HepG2 (cell line): ENCODE data around the gene RNH1. TPM values are rescaled to one million over a fixed set of nuclear protein-coding genes. Genes with fewer than 3 reads are reported as not detected.

Experiments used
- AKAP8 ChIP-seq: sonication (generic); formaldehyde crosslinking; IDR thresholded peaks from 2 replicates; pipeline ENCODE4 v1.5.1; 2020; ENCODE audit warnings: mild to moderate bottlenecking, missing genetic modification reagents
- ARHGAP35 ChIP-seq: sonication (generic); formaldehyde crosslinking; IDR thresholded peaks from 2 replicates; pipeline ENCODE4 v1.9.0; 2022; ENCODE audit warnings: mild to moderate bottlenecking, inconsistent platforms, moderate library complexity, missing genetic modification reagents, borderline replicate concordance
- DNMT1 ChIP-seq: sonication (generic); formaldehyde crosslinking; IDR thresholded peaks from 2 replicates; pipeline ENCODE4 v1.5.1; 2020; ENCODE audit warnings: mild to moderate bottlenecking, missing genetic modification reagents
- FOXJ3 ChIP-seq: sonication (generic); formaldehyde crosslinking; IDR thresholded peaks from 2 replicates; pipeline ENCODE4 v1.4.0; 2020; ENCODE audit warnings: missing genetic modification reagents, mild to moderate bottlenecking, borderline replicate concordance
- FOXM1 ChIP-seq: sonication (generic); formaldehyde crosslinking; IDR thresholded peaks from 2 replicates; pipeline ENCODE4 v1.5.0; 2020; ENCODE audit warnings: missing genetic modification reagents
- GABPB1 ChIP-seq: IDR thresholded peaks from 2 replicates; pipeline ENCODE4 v1.6.1; 2016; ENCODE audit warnings: mild to moderate bottlenecking, missing genetic modification reagents, moderate library complexity, missing compliant biosample characterization
- GFI1 ChIP-seq: sonication (generic); formaldehyde crosslinking; IDR thresholded peaks from 2 replicates; pipeline ENCODE4 v1.5.0; 2020; ENCODE audit warnings: missing genetic modification reagents, mild to moderate bottlenecking, borderline replicate concordance
- HHEX ChIP-seq: IDR thresholded peaks from 2 replicates; pipeline ENCODE4 v1.6.1; 2016; ENCODE audit warnings: control low read depth
- HMGA1 ChIP-seq: sonication (generic); formaldehyde crosslinking; conservative IDR thresholded peaks from 2 replicates; pipeline ENCODE4 v1.4.0; 2020; ENCODE audit warnings: missing genetic modification reagents
- KAT8 ChIP-seq: IDR thresholded peaks from 2 replicates; pipeline ENCODE4 v1.6.1; 2016; ENCODE audit warnings: missing genetic modification reagents, missing compliant biosample characterization
- KLF12 ChIP-seq: sonication (generic); formaldehyde crosslinking; IDR thresholded peaks from 2 replicates; pipeline ENCODE4 v1.4.0; 2020; ENCODE audit warnings: missing genetic modification reagents, borderline replicate concordance
- MEF2D ChIP-seq: sonication (generic); formaldehyde crosslinking; IDR thresholded peaks from 2 replicates; pipeline ENCODE4 v1.5.1; 2020; ENCODE audit warnings: mild to moderate bottlenecking, missing genetic modification reagents
- NFE2L1 ChIP-seq: sonication (generic); formaldehyde crosslinking; IDR thresholded peaks from 2 replicates; pipeline ENCODE4 v1.4.0; 2020; ENCODE audit warnings: missing genetic modification reagents, mild to moderate bottlenecking, borderline replicate concordance
- NFYC ChIP-seq: IDR thresholded peaks from 2 replicates; pipeline ENCODE4 v1.6.1; 2016; ENCODE audit warnings: missing genetic modification reagents, missing compliant biosample characterization
- SAP130 ChIP-seq: IDR thresholded peaks from 2 replicates; pipeline ENCODE4 v1.6.1; 2016; ENCODE audit warnings: low read depth
- TEAD2 ChIP-seq: sonication (generic); formaldehyde crosslinking; IDR thresholded peaks from 2 replicates; pipeline ENCODE4 v1.9.0; 2021; ENCODE audit warnings: missing genetic modification reagents
- ZBTB21 ChIP-seq: sonication (generic); formaldehyde crosslinking; IDR thresholded peaks from 2 replicates; pipeline ENCODE4 v1.4.0; 2020; ENCODE audit warnings: missing genetic modification reagents
- ZFP36 ChIP-seq: fragments of 150-350 bp; IDR thresholded peaks from 2 replicates; pipeline ENCODE4 v1.6.1; 2018; ENCODE audit warnings: borderline replicate concordance, low read length, low read depth; ENCODE audit not compliant: partially characterized antibody
- ZNF432 ChIP-seq: sonication (generic); formaldehyde crosslinking; IDR thresholded peaks from 2 replicates; pipeline ENCODE4 v1.5.0; 2020; ENCODE audit warnings: missing genetic modification reagents, mild to moderate bottlenecking, borderline replicate concordance
- ZNF558 ChIP-seq: sonication (generic); formaldehyde crosslinking; IDR thresholded peaks from 2 replicates; pipeline ENCODE4 v1.9.0; 2022; ENCODE audit warnings: mild to moderate bottlenecking, missing genetic modification reagents, borderline replicate concordance
- ZNF589 ChIP-seq: sonication (generic); formaldehyde crosslinking; conservative IDR thresholded peaks from 2 replicates; pipeline ENCODE4 v1.8.0; 2022; ENCODE audit warnings: mild to moderate bottlenecking, moderate library complexity, missing genetic modification reagents
- polyA plus RNA-seq, 8 experiments: library from polyadenylated mRNA; depleted of rRNA in 3 of 8; stranded (reverse) in 7 of 8; unstranded in 1 of 8; fragments of >200 nt; fragmentation: Illumina TruSeq in 4 of 8; extraction: Trizol in 4 of 8; gene quantifications; 2 replicates each; pipeline versions ENCODE4 v1.2.1 to v1.2.3, GENCODE V29; 2011 to 2016; ENCODE audit warnings: low read depth in 4 of 8, missing spikeins in 1 of 8, mixed read lengths in 1 of 8; ENCODE audit not compliant: insufficient read depth in 1 of 8
- total RNA-seq, 5 experiments: library from RNA; depleted of rRNA; stranded (reverse); fragments of >200 nt; fragmentation: Illumina TruSeq; extraction: Trizol; gene quantifications; 2 replicates each; pipeline ENCODE4 v1.2.3, GENCODE V29; 2016; ENCODE audit warnings: low read depth in 1 of 5
- TF ChIP-seq, protein P1 (sequence below): IDR thresholded peaks from 2 replicates; pipeline ENCODE4 v1.6.1; 2016; ENCODE audit warnings: missing compliant biosample characterization, missing genetic modification reagents, borderline replicate concordance
- TF ChIP-seq, protein P2 (sequence below): sonication (generic); formaldehyde crosslinking; conservative IDR thresholded peaks from 2 replicates; pipeline ENCODE4 v1.4.0; 2020; ENCODE audit warnings: missing genetic modification reagents
- TF ChIP-seq, protein P3 (sequence below): IDR thresholded peaks from 2 replicates; pipeline ENCODE4 v1.6.1; 2012; ENCODE audit warnings: low read depth, low read length, improper control_type of control experiment
- TF ChIP-seq, protein P4 (sequence below): sonication (generic); formaldehyde crosslinking; IDR thresholded peaks from 2 replicates; pipeline ENCODE4 v1.4.0; 2020; ENCODE audit warnings: mild to moderate bottlenecking, missing genetic modification reagents
- TF ChIP-seq, protein P5 (sequence below): IDR thresholded peaks from 2 replicates; pipeline ENCODE4 v1.6.1; 2018; ENCODE audit warnings: missing genetic modification reagents

RNH1 gene
- total and polyA plus RNA-seq, 2 of the 13 experiments (the other 11 are each of a cell fraction or from before 2014, with no cell fraction given) = 36.0 to 74.1 TPM

DNA sequence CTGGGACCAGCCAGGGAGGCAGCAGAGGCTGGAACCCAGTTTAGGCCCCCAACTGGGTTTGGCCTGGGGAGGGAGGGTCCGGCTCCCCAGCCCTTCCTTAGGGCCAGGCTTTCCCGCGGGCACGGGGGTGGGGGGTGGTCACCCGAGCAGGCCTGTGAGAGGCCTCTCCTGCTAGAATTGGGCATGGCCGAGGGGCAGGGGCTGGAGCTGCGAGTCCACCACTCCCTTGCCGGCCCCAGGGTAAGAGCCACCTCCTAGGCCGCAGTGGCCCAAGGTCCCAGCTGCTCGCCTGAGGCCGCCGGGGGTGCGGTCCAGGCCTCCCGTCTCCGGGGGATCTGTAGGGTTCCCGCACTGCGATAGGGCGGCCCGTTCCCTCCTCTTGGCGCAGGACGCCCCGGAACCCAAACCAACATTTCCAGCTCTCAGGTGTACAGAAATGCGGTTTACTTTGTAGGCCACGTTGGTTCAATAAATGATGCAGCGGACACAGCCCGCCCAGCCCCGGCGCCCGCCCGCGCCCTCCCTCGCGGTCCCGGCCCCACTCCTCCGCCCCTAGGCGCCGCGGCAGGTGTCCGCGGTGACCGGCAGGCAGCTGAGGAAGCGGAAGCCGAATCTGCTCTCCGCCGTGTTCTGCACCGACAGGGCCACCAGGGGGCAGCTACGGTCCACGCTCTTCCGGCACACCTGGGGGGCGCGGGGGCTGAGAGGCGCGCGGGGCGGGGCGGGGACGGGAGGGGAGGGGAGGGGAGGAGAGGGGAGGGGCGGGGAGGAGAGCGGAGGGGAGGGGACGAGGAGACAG, 47.6 kb upstream of the RNH1 start (continued):
- TF ChIP-seq GABPB1 (CRISPR knock-in tag) (peak; percentile 78), ZFP36 (no peak), HHEX (CRISPR knock-in tag) (no peak), FOXJ3 (CRISPR knock-in tag) (no peak), TEAD2 (CRISPR knock-in tag) (no peak), FOXM1 (CRISPR knock-in tag) (no peak), SAP130 (CRISPR knock-in tag) (peak; percentile 61), DNMT1 (0 out of 2 replicates have a peak, but pooled peaks have one; percentile 37), ZNF589 (no peak), ARHGAP35 (no peak), HMGA1 (CRISPR knock-in tag) (no peak), KAT8 (no peak), KLF12 (CRISPR knock-in tag) (no peak), MEF2D (no peak), ZNF558 (CRISPR knock-in tag) (no peak), NFYC (CRISPR knock-in tag) (no peak), GFI1 (no peak), ZNF432 (CRISPR knock-in tag) (no peak), ZBTB21 (CRISPR knock-in tag) (no peak), NFE2L1 (CRISPR knock-in tag) (no peak), AKAP8 (CRISPR knock-in tag) (no peak)
- TF ChIP-seq, protein P1, sequence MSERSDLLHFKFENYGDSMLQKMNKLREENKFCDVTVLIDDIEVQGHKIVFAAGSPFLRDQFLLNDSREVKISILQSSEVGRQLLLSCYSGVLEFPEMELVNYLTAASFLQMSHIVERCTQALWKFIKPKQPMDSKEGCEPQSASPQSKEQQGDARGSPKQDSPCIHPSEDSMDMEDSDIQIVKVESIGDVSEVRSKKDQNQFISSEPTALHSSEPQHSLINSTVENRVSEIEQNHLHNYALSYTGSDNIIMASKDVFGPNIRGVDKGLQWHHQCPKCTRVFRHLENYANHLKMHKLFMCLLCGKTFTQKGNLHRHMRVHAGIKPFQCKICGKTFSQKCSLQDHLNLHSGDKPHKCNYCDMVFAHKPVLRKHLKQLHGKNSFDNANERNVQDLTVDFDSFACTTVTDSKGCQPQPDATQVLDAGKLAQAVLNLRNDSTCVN = no peak
- TF ChIP-seq, protein P2, sequence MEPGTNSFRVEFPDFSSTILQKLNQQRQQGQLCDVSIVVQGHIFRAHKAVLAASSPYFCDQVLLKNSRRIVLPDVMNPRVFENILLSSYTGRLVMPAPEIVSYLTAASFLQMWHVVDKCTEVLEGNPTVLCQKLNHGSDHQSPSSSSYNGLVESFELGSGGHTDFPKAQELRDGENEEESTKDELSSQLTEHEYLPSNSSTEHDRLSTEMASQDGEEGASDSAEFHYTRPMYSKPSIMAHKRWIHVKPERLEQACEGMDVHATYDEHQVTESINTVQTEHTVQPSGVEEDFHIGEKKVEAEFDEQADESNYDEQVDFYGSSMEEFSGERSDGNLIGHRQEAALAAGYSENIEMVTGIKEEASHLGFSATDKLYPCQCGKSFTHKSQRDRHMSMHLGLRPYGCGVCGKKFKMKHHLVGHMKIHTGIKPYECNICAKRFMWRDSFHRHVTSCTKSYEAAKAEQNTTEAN (CRISPR knock-in tag) = no peak
- TF ChIP-seq, protein P3, sequence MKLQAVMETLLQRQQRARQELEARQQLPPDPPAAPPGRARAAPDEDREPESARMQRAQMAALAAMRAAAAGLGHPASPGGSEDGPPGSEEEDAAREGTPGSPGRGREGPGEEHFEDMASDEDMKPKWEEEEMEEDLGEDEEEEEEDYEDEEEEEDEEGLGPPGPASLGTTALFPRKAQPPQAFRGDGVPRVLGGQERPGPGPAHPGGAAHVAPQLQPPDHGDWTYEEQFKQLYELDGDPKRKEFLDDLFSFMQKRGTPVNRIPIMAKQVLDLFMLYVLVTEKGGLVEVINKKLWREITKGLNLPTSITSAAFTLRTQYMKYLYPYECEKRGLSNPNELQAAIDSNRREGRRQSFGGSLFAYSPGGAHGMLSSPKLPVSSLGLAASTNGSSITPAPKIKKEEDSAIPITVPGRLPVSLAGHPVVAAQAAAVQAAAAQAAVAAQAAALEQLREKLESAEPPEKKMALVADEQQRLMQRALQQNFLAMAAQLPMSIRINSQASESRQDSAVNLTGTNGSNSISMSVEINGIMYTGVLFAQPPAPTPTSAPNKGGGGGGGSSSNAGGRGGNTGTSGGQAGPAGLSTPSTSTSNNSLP = no peak
- TF ChIP-seq, protein P4, sequence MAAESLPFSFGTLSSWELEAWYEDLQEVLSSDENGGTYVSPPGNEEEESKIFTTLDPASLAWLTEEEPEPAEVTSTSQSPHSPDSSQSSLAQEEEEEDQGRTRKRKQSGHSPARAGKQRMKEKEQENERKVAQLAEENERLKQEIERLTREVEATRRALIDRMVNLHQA (CRISPR knock-in tag) = no peak
- TF ChIP-seq, protein P5, sequence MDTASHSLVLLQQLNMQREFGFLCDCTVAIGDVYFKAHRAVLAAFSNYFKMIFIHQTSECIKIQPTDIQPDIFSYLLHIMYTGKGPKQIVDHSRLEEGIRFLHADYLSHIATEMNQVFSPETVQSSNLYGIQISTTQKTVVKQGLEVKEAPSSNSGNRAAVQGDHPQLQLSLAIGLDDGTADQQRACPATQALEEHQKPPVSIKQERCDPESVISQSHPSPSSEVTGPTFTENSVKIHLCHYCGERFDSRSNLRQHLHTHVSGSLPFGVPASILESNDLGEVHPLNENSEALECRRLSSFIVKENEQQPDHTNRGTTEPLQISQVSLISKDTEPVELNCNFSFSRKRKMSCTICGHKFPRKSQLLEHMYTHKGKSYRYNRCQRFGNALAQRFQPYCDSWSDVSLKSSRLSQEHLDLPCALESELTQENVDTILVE = 0 out of 2 replicates have a peak, but pooled peaks have one; percentile 31
